T47D (cell line): ENCODE data around the gene ANKRD9.

Source experiments
- DNase-seq, 2 experiments: peaks; one replicate each; pipeline versions ENCODE4 v3.0.0 to v3.0.0-alpha.2; 2011 to 2012; ENCODE audit warnings: low read depth in 1 of 2, low spot score in 1 of 2
- JUND ChIP-seq: IDR thresholded peaks from 2 replicates; pipeline ENCODE4 v1.6.1; 2012; ENCODE audit warnings: low read depth
- in situ Hi-C: cut with HindIII; loops from 2 replicates; pipeline ENCODE4 v1.10.0; 2016; ENCODE audit warnings: low sequenced_read_pairs, low pct_unique_long_range_greater_than_20kb

The ANKRD9 gene

GRCh38 chr14:102496958-102497744, 12.4 kb downstream of the ANKRD9 start:
- TF ChIP-seq JUND, result no peak
- no peak for DNase-seq
- in situ Hi-C loops, result no loop called here

- no peak for TF ChIP-seq JUND
- DNase-seq, result no peak
- in situ Hi-C loops, result no loop called here
Measured at GRCh38 chr14:102496331-102496691, 13.3 kb downstream of the ANKRD9 start.

- no peak for DNase-seq
- TF ChIP-seq JUND, result no peak
- in situ Hi-C loops, result no loop called here
Measured at GRCh38 chr14:102495491-102496330, 13.9 kb downstream of the ANKRD9 start.

GRCh38 chr14:102493585-102493984, 16.0 kb downstream of the ANKRD9 start:
- DNase-seq, result no peak
- no peak for TF ChIP-seq JUND
- in situ Hi-C loops, result no loop called here

GRCh38 chr14:102493096-102493495, 16.5 kb downstream of the ANKRD9 start:
- in situ Hi-C loops, result no loop called here
- no peak for DNase-seq
- no peak for TF ChIP-seq JUND

GRCh38 chr14:102492531-102492910, 17.1 kb downstream of the ANKRD9 start:
- in situ Hi-C loops, result no loop called here
- no peak for DNase-seq
- no peak for TF ChIP-seq JUND

GRCh38 chr14:102491786-102492530, 17.6 kb downstream of the ANKRD9 start:
- in situ Hi-C loops, result no loop called here
- no peak for TF ChIP-seq JUND
- no peak for DNase-seq

GRCh38 chr14:102491366-102491765, 18.2 kb downstream of the ANKRD9 start:
- in situ Hi-C loops, result no loop called here
- DNase-seq, result no peak
- TF ChIP-seq JUND, result no peak

GRCh38 chr14:102490456-102490855, 19.1 kb downstream of the ANKRD9 start:
- in situ Hi-C loops, result no loop called here
- DNase-seq, result no peak
- no peak for TF ChIP-seq JUND

GRCh38 chr14:102487204-102487577, 22.4 kb downstream of the ANKRD9 start:
- DNase-seq, result no peak
- in situ Hi-C loops, result no loop called here
- TF ChIP-seq JUND, result no peak

- in situ Hi-C loops, result no loop called here
- TF ChIP-seq JUND, result no peak
- DNase-seq, result no peak
Measured at GRCh38 chr14:102486513-102487203, 22.9 kb downstream of the ANKRD9 start.
